Mesendoderm (in vitro differentiated cells): ENCODE data around the gene SH3GL3.

ENCODE experiments used
- DNase-seq: peaks from one replicate; pipeline ENCODE4 v3.0.0; 2013
- H2AK5ac ChIP-seq: 2 replicates; pipeline ENCODE4 v1.6.1; 2013; ENCODE audit warnings: low read length, inconsistent platforms
- H2BK120ac ChIP-seq: 2 replicates; pipeline ENCODE4 v1.6.1; 2013; ENCODE audit warnings: low read depth, mild to moderate bottlenecking, low read length, moderate library complexity, mixed read lengths
- H2BK15ac ChIP-seq: replicated peaks from 2 replicates; pipeline ENCODE4 v1.6.1; 2013; ENCODE audit warnings: low read depth, mild to moderate bottlenecking, moderate library complexity
- H2BK5ac ChIP-seq: 2 replicates; pipeline ENCODE4 v1.6.1; 2013; ENCODE audit warnings: low read length, inconsistent platforms
- H3K18ac ChIP-seq: 2 replicates; pipeline ENCODE4 v1.6.1; 2013; ENCODE audit warnings: mild to moderate bottlenecking, low read length, mixed read lengths
- H3K23ac ChIP-seq: one replicate; pipeline ENCODE4 v1.6.1; 2013; ENCODE audit warnings: low read length
- H3K27ac ChIP-seq: 2 replicates; pipeline ENCODE4 v1.5.1; 2013; ENCODE audit warnings: low read depth, mild to moderate bottlenecking, inconsistent platforms, low read length, moderate library complexity
- H3K27me3 ChIP-seq: 2 replicates; pipeline ENCODE4 v1.6.1; 2013; ENCODE audit warnings: low read length, control low read depth, mild to moderate bottlenecking, inconsistent platforms; ENCODE audit not compliant: insufficient read depth, poor library complexity
- H3K36me3 ChIP-seq: 2 replicates; pipeline ENCODE4 v1.6.1; 2013; ENCODE audit warnings: low read length, inconsistent platforms; ENCODE audit not compliant: control insufficient read depth, insufficient read depth
- H3K4ac ChIP-seq: one replicate; pipeline ENCODE4 v1.6.1; 2013; ENCODE audit warnings: low read depth, mild to moderate bottlenecking, low read length, moderate library complexity
- H3K4me1 ChIP-seq: 2 replicates; pipeline ENCODE4 v1.6.1; 2013; ENCODE audit warnings: low read depth, low read length, inconsistent platforms; ENCODE audit not compliant: control insufficient read depth
- H3K4me2 ChIP-seq: 2 replicates; pipeline ENCODE4 v1.6.1; 2013; ENCODE audit warnings: low read length
- H3K4me3 ChIP-seq: 2 replicates; pipeline ENCODE4 v1.5.1; 2013; ENCODE audit warnings: mild to moderate bottlenecking, low read length
- H3K56ac ChIP-seq: one replicate; pipeline ENCODE4 v1.6.1; 2013; ENCODE audit warnings: low read length
- H3K79me1 ChIP-seq: 2 replicates; pipeline ENCODE4 v1.6.1; 2013; ENCODE audit warnings: low read length, inconsistent platforms
- H3K79me2 ChIP-seq: 2 replicates; pipeline ENCODE4 v1.6.1; 2013; ENCODE audit warnings: mild to moderate bottlenecking, low read length; ENCODE audit not compliant: control insufficient read depth, insufficient read depth
- H3K9ac ChIP-seq: 2 replicates; pipeline ENCODE4 v1.6.1; 2013; ENCODE audit warnings: low read length, inconsistent platforms
- H4K5ac ChIP-seq: one replicate; pipeline ENCODE4 v1.6.1; 2013; ENCODE audit warnings: low read length
- H4K8ac ChIP-seq: one replicate; pipeline ENCODE4 v1.6.1; 2013; ENCODE audit warnings: low read depth, mild to moderate bottlenecking, control low read depth, low read length, moderate library complexity
- WGBS: extraction: QIAGEN DNeasy Blood & Tissue Kit; methylation state at CpG from one replicate; pipeline ENCODE4 v1.1.7; 2013; ENCODE audit warnings: low lambda C conversion rate, missing lambda C conversion rate; ENCODE audit not compliant: insufficient coverage; ENCODE audit errors: extremely low coverage; 5-methylcytosine and 5-hydroxymethylcytosine counted together

Gene SH3GL3

DNA sequence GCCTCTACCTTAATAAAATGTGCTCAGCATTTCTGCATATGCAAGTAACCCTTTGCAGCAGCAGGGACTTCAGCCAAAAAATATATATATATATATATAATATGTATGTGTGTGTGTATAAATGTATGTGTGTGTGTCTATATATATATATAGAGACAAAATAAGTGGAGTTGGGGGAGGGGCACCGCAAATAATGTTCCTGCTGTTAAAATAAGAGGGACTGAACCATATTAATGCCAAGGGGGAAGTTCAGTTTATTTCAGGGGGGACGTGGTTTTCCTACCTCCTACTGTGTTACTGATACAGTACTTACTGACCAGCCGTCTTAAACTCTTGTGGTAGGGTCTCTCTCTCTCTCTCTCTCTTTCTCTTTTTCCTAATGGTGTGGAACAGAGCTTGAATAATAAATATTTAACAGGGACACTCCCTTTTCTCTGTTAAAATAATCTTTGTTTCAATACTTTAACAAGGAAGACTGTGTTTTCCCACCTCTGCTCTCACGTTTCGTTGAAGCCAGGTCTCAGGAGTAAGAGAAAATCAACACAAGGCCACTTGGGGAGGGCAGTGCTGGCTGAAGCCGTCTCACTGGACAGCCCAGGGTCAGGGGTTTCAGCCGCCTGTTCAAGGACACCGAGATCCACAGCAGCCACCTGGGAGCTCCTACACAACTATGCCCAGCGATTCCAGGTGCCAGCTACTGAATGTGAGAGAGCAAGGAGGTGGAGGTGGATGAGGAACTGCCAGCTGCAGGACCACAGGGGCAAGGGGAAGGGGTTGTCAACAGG lies 164.0 kb downstream of the SH3GL3 start:
- no peak overlapping the region for H2AK5ac ChIP-seq
- no peak overlapping the region for H4K5ac ChIP-seq
- WGBS = no CpG with 5 or more reads among the region's 9 CpGs
- H3K79me1 ChIP-seq = no peaks in the 10 kb centered on the region
- H3K79me2 ChIP-seq = no peaks in the 10 kb centered on the region
- no peaks in the 10 kb centered on the region for H3K27me3 ChIP-seq
- H3K4me3 ChIP-seq = no peak overlapping the region
- no peak overlapping the region for H2BK5ac ChIP-seq
- no peak overlapping the region for H3K23ac ChIP-seq
- no peak overlapping the region for H3K4me2 ChIP-seq
- no peaks in the 10 kb centered on the region for H3K36me3 ChIP-seq
- no peak overlapping the region for H2BK15ac ChIP-seq
- no peak overlapping the region for H3K27ac ChIP-seq
- no peak overlapping the region for H3K9ac ChIP-seq
- H3K4ac ChIP-seq = no peak overlapping the region
- no peak overlapping the region for H4K8ac ChIP-seq
- H3K18ac ChIP-seq = no peak overlapping the region
- H3K56ac ChIP-seq = no peak overlapping the region
- H3K4me1 ChIP-seq = no peaks in the 10 kb centered on the region
- H2BK120ac ChIP-seq = no peak overlapping the region
- no peak for DNase-seq

DNA sequence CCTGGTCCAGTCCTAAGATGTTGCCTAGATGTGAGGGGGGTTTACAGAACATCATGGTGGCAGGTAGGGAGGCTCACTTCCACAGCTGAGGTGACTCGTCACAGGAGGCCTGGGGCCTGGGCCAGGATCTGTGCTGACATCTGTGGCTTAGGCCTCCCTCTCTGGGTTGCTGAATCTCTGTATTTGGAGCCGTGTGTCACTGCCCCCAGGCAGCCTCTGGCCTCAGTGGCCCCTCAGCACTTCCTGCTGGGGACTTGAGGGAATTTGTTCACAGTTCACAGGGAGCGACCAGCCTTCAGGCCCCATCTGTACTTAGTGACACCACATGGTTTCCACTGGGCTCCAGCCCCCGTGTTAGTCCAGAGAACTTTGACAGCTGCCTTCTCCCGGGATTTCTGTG lies 165.1 kb downstream of the SH3GL3 start:
- H3K9ac ChIP-seq = no peak overlapping the region
- no peak overlapping the region for H3K4ac ChIP-seq
- no CpG with 5 or more reads among the region's 5 CpGs for WGBS
- peak; percentile 14 for DNase-seq
- H3K23ac ChIP-seq = no peak overlapping the region
- H2BK5ac ChIP-seq = no peak overlapping the region
- H3K27ac ChIP-seq = no peak overlapping the region
- no peaks in the 10 kb centered on the region for H3K79me2 ChIP-seq
- H3K18ac ChIP-seq = no peak overlapping the region
- H4K5ac ChIP-seq = no peak overlapping the region
- H2AK5ac ChIP-seq = no peak overlapping the region
- H4K8ac ChIP-seq = no peak overlapping the region
- H3K36me3 ChIP-seq = no peaks in the 10 kb centered on the region
- H2BK120ac ChIP-seq = no peak overlapping the region
- H3K4me1 ChIP-seq = no peaks in the 10 kb centered on the region
- H3K56ac ChIP-seq = no peak overlapping the region
- no peaks in the 10 kb centered on the region for H3K79me1 ChIP-seq
- no peaks in the 10 kb centered on the region for H3K27me3 ChIP-seq
- no peak overlapping the region for H2BK15ac ChIP-seq
- no peak overlapping the region for H3K4me2 ChIP-seq
- H3K4me3 ChIP-seq = no peak overlapping the region

DNA sequence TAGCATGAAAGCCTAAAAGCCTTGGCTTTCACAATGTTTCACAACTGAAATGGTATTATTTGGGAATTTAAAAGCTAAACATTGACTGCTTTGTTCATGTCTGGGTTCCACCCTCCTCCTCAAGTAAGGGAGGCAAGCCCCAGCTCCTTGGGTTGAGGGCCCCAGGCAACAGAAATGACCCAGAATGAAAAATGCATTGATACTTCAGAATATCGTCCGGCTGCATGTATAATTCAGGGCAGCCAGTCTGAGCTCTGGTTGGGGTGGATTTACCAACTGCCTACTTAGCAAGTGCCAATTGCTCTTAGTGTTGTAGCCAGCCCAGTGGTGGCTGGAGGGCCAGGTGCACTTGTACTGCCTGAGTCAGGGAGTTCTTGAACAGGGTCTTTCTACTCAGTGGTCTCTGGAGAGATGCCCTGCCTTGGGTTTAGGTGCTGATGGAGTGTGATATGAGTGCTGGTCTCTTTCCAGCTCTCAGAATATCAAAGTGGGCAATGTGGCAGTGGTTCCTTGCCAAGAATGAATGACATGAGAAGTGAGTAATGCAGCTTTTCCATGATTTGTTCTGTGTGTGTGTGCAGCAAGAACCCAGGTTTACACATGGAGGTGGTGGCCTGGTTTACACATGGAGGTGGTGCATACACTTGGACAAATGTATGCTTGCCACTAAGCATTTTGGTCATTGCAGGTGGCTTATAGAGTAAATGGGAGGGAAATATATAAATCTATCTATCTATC lies 165.9 kb downstream of the SH3GL3 start:
- H2BK120ac ChIP-seq = no peak overlapping the region
- no peak for DNase-seq

DNA sequence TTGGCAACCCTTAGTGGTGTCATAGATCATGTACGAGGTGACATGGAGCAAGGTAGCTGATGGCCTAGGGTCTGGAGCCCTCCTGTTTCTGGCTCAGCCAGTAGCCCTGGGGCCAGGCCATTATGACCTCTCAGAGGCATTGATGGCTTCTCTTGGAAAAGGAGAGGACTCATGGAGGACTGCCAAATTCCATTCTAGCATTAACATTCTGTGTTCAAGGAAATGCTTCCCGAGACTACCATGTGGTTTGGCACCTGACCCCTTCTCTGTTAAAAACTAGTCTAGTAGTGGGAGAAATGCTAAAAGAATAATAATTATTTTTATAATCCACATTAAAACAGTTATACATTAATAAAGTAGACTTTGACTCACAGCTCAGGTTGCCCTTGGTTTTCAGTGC lies 166.6 kb downstream of the SH3GL3 start:
- Histone ChIP-seq H3K4ac (no peak overlapping the region), H3K4me3 (no peak overlapping the region), H2BK120ac (no peak overlapping the region), H2BK5ac (no peak overlapping the region), H3K9ac (no peak overlapping the region), H3K4me2 (no peak overlapping the region), H2BK15ac (no peak overlapping the region), H3K23ac (no peak overlapping the region), H3K36me3 (no peaks in the 10 kb centered on the region), H3K27ac (no peak overlapping the region), H3K56ac (no peak overlapping the region), H4K8ac (no peak overlapping the region), H3K79me1 (no peaks in the 10 kb centered on the region), H3K4me1 (no peaks in the 10 kb centered on the region), H3K27me3 (no peaks in the 10 kb centered on the region), H4K5ac (no peak overlapping the region), H3K18ac (no peak overlapping the region), H2AK5ac (no peak overlapping the region), H3K79me2 (no peaks in the 10 kb centered on the region)
- no peak for DNase-seq
- no CpG with 5 or more reads among the region's 2 CpGs for WGBS

More for the DNA sequence above, 165.9 kb downstream of the SH3GL3 start:
- Histone ChIP-seq H2BK15ac (no peak overlapping the region), H3K9ac (no peak overlapping the region), H3K4me3 (no peak overlapping the region), H3K4me2 (no peak overlapping the region), H4K8ac (no peak overlapping the region), H3K4me1 (no peaks in the 10 kb centered on the region), H2AK5ac (no peak overlapping the region), H3K56ac (no peak overlapping the region), H2BK5ac (no peak overlapping the region), H3K36me3 (no peaks in the 10 kb centered on the region), H3K4ac (no peak overlapping the region), H4K5ac (no peak overlapping the region), H3K27ac (no peak overlapping the region), H3K23ac (no peak overlapping the region), H3K79me1 (no peaks in the 10 kb centered on the region), H3K27me3 (no peaks in the 10 kb centered on the region), H3K79me2 (no peaks in the 10 kb centered on the region), H3K18ac (no peak overlapping the region)
- no CpG with 5 or more reads among the region's 2 CpGs for WGBS

DNA sequence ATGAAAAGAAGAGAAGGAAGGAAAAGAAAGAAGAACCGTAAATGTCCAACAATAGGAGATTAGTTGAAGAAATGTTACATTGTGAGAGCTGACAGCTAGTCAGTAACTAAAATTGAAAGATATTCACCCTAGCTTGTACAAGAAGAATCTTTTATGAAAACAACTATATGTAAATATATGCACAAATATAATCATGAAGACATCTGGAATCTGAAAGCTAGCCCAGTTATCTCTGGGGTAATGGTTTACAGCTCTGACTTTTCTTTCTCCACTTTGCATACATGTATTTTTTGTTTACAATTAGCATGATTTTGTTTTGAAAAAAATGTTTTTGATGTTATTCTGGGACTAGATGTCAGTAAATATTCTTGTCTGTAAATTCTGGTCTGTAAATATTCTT lies 169.7 kb downstream of the SH3GL3 start:
- no peak overlapping the region for H3K56ac ChIP-seq
- no peak overlapping the region for H3K4me3 ChIP-seq
- H4K8ac ChIP-seq = no peak overlapping the region
- no peak overlapping the region for H2BK120ac ChIP-seq
- WGBS = no CpG with 5 or more reads among the region's 1 CpG
- H3K4ac ChIP-seq = no peak overlapping the region
- H3K27me3 ChIP-seq = no peaks in the 10 kb centered on the region
- H3K23ac ChIP-seq = no peak overlapping the region
- no peak for DNase-seq
- H2BK15ac ChIP-seq = no peak overlapping the region
- H3K9ac ChIP-seq = no peak overlapping the region
- H3K4me2 ChIP-seq = no peak overlapping the region
- H3K4me1 ChIP-seq = no peaks in the 10 kb centered on the region
- no peak overlapping the region for H3K18ac ChIP-seq
- no peak overlapping the region for H2BK5ac ChIP-seq
- no peaks in the 10 kb centered on the region for H3K79me1 ChIP-seq
- no peaks in the 10 kb centered on the region for H3K79me2 ChIP-seq
- no peaks in the 10 kb centered on the region for H3K36me3 ChIP-seq
- no peak overlapping the region for H3K27ac ChIP-seq
- H2AK5ac ChIP-seq = no peak overlapping the region
- H4K5ac ChIP-seq = no peak overlapping the region
